Measurements from ENCODE around the gene RHOBTB3. TPM values are rescaled to one million over a fixed set of nuclear protein-coding genes. Genes with fewer than 3 reads are reported as not detected.

The RHOBTB3 gene
- total RNA-seq, 1 experiment from 2014 or later = 95.2 TPM

DNA sequence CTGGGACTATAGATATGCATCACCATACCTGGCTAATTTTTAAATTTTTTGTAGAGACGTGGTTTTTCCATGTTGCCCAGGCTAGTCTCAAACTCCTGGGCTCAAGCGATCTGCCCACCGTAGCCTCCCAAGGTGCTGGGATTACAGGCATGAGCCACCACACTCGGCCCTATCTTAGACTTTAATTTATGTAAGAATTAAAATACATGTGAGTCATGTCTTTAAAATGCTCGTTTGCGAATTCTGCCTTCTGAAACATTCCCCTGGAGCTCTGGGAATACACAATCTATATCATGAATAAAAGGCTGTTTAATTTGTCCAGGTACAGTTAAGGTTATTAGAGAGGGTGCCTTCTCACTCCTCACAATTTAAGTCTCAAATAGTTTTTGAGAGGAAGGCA lies 32.8 kb downstream of the RHOBTB3 start:
- ATAC-seq = no peak
- H3K36me3 ChIP-seq (ENCODE audit: control insufficient read depth, insufficient read depth, low read length) = no peaks in the 10 kb centered on the region
- H3K4me1 ChIP-seq (ENCODE audit: control insufficient read depth, insufficient read depth, low read length) = peaks cover 22% of the 10 kb centered on the region
- no peaks in the 10 kb centered on the region for H3K9me3 ChIP-seq (ENCODE audit: control insufficient read depth, insufficient read depth, low read depth, low read length)
- BruUV-seq (replicated peaks) = no TSS peak
- intact Hi-C loops (cut with micrococcal nuclease; ENCODE audit: unreplicated experiment) (no loop called here), in situ Hi-C loops (cut with HindIII; ENCODE audit: low pct_unique_long_range_greater_than_20kb, low sequenced_read_pairs) (no loop called here)
- ChIA-PET POLR2A (no interaction called here), CTCF (no interaction called here)
- H3K27me3 ChIP-seq (ENCODE audit: control insufficient read depth, insufficient read depth, low read length) = no peaks in the 10 kb centered on the region
- DNase-seq (ENCODE audit: low read depth, low spot score) = no peak
- no peak overlapping the region for H3K27ac ChIP-seq (ENCODE audit: low read length)
- TF ChIP-seq CTCF (IDR thresholded peaks at IDR 0.05) = no peak
- TF ChIP-seq SIN3A (IDR thresholded peaks at IDR 0.05; ENCODE audit: borderline replicate concordance, insufficient read depth, low read depth, low read length) = no peak
- TF ChIP-seq POLR2AphosphoS5 (IDR thresholded peaks at IDR 0.05; ENCODE audit: low read depth, low read length) = no peak
- TF ChIP-seq REST (IDR thresholded peaks at IDR 0.05; ENCODE audit: insufficient read depth in 1 of 2, low read depth in 2 of 2, low read length in 1 of 2) = no peak
- no peak for TF ChIP-seq TCF7L2 (IDR thresholded peaks at IDR 0.05; ENCODE audit: low read depth, low read length)
- H3K4me3 ChIP-seq (ENCODE audit: low read depth in 2 of 2, low read length in 2 of 2) = no peak overlapping the region

GRCh38 chr5:95768731-95769130 lies 37.6 kb downstream of the RHOBTB3 start:
- Histone ChIP-seq H3K4me3 (ENCODE audit: low read depth in 2 of 2, low read length in 2 of 2) (no peak overlapping the region), H3K27ac (ENCODE audit: low read length) (no peak overlapping the region), H3K27me3 (ENCODE audit: control insufficient read depth, insufficient read depth, low read length) (no peaks in the 10 kb centered on the region), H3K4me1 (ENCODE audit: control insufficient read depth, insufficient read depth, low read length) (no peaks in the 10 kb centered on the region), H3K9me3 (ENCODE audit: control insufficient read depth, insufficient read depth, low read depth, low read length) (no peaks in the 10 kb centered on the region), H3K36me3 (ENCODE audit: control insufficient read depth, insufficient read depth, low read length) (no peaks in the 10 kb centered on the region; the same call in 1 of the 2 replicates)
- intact Hi-C loops (cut with micrococcal nuclease; ENCODE audit: unreplicated experiment) = no loop called here
- no TSS peak for BruUV-seq (replicated peaks)
- TF ChIP-seq TCF7L2 (IDR thresholded peaks at IDR 0.05; ENCODE audit: low read depth, low read length) = no peak
- no peak for TF ChIP-seq REST (IDR thresholded peaks at IDR 0.05; ENCODE audit: insufficient read depth in 1 of 2, low read depth in 2 of 2, low read length in 1 of 2)
- no peak for TF ChIP-seq SIN3A (IDR thresholded peaks at IDR 0.05; ENCODE audit: borderline replicate concordance, insufficient read depth, low read depth, low read length)
- no peak for TF ChIP-seq POLR2AphosphoS5 (IDR thresholded peaks at IDR 0.05; ENCODE audit: low read depth, low read length)
- no peak for TF ChIP-seq CTCF (IDR thresholded peaks at IDR 0.05)
- ChIA-PET POLR2A (no interaction called here), CTCF (no interaction called here)
- ATAC-seq = no peak
- in situ Hi-C loops (cut with HindIII; ENCODE audit: low pct_unique_long_range_greater_than_20kb, low sequenced_read_pairs) = no loop called here
- no peak for DNase-seq (ENCODE audit: low read depth, low spot score)

Data from Panc1 (cell line).